NCI-H460 (cell line): ENCODE data around the gene AFF3. TPM values are rescaled to one million over a fixed set of nuclear protein-coding genes. Genes with fewer than 3 reads are reported as not detected.
"Not testable (repeated sequence)": the region's sequence is repeated elsewhere in the genome, so short reads cannot be mapped to it uniquely, and the experiment has no call there.

Experiments
- DNase-seq: peaks from one replicate; pipeline ENCODE4 v3.0.0-alpha.2; 2016; ENCODE audit warnings: low read depth; ENCODE audit errors: extremely low read depth
- total RNA-seq: library from RNA; depleted of rRNA; stranded (reverse); fragments of >200 nt; shearing (Covaris generic); gene quantifications from 2 replicates; pipeline ENCODE4 v1.2.3, GENCODE V29; 2014

The AFF3 gene
- total RNA-seq, 1 experiment from 2014 or later = 1.1 TPM

DNA sequence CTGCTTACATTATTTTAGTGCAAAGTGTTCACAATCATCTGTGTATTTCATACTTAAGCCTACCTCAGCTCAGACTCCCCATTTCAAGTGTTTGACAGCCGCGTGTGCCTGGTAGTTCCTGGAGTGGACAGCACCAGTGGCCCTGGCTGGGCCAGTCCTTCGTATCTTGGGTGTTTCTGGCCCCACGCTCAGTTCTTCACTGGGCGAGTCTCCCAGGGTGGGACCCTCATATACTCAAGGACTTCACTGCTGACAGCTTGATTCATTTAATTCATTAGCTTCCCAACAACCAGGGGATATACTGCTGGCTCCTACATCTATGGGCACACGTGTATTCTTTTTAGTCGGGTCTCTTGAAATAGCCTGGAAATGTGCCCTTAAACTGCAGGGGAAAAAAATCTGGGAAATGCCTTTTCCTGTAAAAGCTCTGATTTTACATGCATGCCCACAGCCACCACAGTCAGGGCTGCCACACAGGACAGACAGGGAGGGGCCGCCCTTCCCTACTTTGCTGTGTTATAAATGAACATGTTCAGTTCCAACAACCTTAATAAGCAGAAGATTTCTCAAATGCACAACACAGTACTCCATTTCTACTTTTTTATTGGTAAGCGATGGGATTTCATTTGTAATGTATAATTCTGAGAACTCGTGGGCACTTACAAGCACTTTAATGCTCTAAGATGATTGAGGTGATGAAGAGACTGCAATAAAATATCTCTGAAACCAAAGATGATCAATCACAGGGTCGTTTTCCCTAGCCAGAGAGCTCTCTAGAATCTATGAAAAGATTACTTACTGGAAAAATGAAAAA, 447.1 kb downstream of the AFF3 start:
- no peak for DNase-seq

DNA sequence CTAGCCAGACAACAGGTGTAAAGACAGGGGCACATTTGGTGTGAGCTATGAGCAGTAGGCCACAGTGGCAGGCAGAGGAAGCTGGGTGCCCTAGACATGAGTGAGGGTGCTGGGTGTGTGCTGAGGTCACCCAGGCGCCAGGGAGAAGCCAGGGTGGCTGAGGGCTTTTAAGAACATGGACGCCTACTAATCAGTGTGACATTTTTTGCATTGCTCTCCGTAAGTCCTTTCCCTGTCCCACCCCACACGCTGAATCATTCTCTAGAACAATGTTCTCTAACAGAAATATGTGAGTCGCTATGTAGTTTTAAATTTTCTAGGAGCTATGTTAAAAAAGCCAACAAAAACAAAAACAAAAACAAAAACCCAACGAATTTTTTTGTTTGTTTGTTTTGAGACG, 448.1 kb downstream of the AFF3 start:
- peak; percentile 68 for DNase-seq

DNA sequence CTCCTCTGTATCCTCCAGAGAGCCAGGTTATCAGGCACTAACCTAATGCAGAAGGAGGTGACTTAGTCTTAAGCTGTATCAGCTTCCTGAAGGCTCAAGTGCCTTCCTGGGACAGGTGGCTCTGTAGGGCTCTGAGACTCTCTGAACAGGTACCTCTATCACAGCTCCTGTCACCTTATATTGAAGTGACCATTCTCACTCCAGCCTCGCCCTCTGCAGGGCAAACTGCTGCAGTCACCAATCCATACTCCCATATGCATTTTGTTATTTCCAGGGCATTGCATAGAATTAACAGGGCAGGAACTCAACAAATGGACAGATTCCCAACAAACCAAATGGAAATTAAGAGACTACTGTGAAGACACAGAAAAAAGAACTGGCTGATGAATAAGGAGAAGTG, 449.6 kb downstream of the AFF3 start:
- no peak for DNase-seq

- DNase-seq = no peak
Measured at GRCh38 chr2:99691926-99692325, 450.5 kb downstream of the AFF3 start.

DNA sequence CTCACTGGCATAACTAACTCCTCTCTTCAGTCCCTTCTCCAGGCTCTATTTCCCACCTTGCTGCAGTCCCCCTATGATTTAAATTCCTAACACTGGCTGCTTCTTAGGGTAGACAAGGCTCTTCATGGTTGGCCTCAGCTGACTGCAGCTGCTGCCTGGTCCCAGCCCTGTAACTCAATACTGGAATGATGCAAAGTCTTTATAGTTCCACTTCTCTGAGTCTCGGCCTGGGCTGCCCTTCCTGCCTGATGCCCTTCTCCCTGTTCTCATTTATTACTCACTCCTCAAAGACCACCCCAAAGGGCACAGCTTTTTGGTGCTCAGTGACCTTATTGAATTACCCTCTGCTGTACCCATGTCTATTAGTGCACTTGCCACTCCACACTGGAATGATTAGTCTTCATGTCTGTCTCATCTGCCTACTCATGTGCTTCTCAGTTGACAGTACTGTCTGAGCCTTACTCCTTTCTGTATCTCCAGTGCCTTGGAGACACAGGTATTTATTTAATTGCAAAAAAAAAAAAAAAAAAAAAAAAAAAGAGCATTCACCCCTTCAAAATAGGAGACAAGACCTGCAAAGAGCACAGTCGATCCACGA, 453.1 kb downstream of the AFF3 start:
- no peak for DNase-seq

- no peak for DNase-seq
Measured at GRCh38 chr2:99688699-99689098, 453.7 kb downstream of the AFF3 start.

GRCh38 chr2:99682275-99683060, 459.9 kb downstream of the AFF3 start:
- DNase-seq = no peak

GRCh38 chr2:99680946-99681345, 461.4 kb downstream of the AFF3 start:
- no peak for DNase-seq

DNA sequence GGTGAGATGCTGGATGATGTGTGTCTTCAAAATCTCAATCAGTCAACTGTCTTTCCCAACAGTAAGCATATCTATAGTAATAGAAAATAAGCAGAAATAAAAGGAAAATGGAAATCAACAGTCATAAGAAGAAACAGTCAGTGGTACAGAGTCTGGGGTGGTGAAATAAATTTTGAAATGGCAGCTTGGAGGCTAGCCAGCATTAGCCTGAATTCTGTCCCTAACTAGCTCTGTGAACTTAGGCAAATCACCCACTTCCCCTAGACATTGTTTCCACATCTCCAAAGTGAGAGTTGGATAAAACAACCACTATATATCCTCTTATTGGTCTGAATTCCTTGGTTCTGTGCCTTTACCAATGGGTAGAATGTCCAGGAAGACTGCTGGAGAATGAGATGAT, 462.9 kb downstream of the AFF3 start:
- DNase-seq = no peak

DNA sequence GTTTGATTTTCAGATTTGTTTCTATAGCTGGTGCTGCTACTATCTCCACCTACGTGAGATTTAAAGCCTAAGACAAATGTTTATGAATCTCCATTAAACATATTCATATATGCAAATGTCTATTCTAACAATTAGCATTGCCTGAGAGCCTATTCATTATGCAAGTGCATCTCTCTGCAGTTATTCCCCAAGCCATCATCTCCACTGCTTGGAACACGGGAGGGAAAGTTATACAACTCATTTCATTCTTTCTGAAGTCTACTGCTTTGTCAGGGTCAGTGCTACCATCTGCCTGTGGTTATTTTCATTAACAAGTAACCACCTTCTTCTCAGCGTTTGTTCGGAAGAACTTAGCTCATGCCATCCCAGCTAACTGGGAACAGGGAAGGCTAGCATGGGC, 463.8 kb downstream of the AFF3 start:
- no peak for DNase-seq

- DNase-seq = no peak
Measured at GRCh38 chr2:99677814-99678213, 464.6 kb downstream of the AFF3 start.

- no peak for DNase-seq
Measured at GRCh38 chr2:99675130-99675661, 467.2 kb downstream of the AFF3 start.

DNA sequence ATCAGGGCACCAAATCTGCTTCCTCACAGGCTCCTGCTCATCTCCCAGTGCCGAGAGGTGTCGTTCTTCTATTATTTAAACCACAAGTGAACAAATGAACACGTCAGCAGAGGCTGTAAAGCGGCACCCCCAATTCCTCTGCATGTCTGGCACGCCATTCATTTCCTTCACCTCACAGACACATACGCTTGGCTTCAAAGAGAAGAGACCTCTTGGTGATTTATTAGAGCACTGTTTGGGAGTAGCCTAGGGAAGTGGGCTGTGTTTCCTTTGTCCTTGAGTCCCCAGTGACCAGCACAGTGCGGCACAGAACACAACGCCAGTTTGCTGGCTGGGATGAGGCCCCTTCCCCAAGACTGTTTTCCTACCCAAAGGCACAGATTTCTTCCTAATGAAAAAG, 468.3 kb downstream of the AFF3 start:
- DNase-seq = no peak

GRCh38 chr2:99672766-99673350, 469.5 kb downstream of the AFF3 start:
- peak; percentile 65 for DNase-seq

DNA sequence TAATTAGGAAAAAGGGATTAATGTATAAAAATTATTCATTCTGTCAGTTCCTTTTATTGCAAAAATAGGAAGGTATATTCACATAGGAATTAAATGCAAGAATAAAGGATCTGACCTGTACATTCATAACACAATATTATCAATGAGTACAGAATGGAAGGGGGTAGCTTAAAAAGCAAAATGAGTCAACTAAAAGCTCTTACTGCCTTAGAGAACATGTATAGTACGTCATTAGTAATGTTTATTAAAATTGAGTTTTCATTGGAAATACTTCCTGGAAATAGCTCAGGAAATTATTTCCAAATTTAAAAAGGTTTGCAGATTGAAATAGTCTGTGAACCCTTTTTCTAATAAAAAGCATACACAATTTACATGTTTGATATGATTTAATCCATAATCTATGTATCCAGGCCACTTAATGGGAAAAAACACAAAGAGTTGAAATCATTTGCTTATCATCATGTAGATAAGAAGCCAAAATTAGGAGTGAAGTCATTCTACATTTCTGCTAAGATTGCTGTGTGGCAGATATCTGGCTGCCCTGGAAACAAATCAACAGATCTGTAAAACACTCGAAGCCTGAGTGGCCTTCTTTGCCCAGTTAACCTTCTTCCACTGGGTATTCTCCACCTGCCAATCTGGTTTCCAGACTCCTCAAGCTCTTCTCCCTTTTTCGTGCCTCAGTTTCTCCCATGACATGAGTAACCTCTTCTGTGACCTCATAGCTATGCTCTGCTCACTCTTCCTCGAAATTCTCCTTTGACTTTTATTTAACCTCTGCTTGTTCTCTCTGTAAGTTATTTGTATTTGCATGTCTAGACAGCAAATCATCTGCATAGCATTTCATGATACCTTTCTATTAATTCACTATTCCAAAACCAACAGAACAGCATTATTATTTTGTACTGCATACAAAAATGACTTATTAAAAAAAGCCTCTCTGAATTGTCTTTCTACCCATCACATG, 471.3 kb downstream of the AFF3 start:
- DNase-seq = no peak

DNA sequence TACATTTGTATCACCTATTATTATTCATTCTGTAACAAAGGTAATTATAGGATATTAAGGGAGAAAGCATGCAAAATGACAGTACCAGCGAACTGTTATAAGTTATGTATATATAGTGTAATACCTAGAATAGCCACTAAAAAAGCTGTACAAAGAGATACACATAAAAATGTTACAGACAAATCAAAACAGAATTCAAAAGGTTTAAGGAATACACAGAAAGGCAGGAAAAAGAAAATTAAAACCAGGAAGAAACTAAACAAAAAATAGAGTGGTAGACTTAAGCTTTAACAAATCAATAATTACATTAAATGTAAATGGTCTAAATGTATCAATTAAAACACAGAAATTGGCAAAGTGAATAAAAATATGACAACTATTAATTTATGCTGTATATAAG, 476.1 kb downstream of the AFF3 start:
- no peak for DNase-seq

- no peak for DNase-seq
Measured at GRCh38 chr2:99663641-99664040, 478.7 kb downstream of the AFF3 start.

GRCh38 chr2:99662761-99663341, 479.5 kb downstream of the AFF3 start:
- peak; percentile 80 for DNase-seq

- DNase-seq = not testable (repeated sequence)
Measured at GRCh38 chr2:99661761-99662160, 480.6 kb downstream of the AFF3 start.
